ENCODE data around the gene IP6K2. TPM values are rescaled to one million over a fixed set of nuclear protein-coding genes. Genes with fewer than 3 reads are reported as not detected.

IP6K2 gene
- total RNA-seq, 2 donors from 2014 or later, result 104 to 127 TPM

GRCh38 chr3:48681974-48682610 is 34.9 kb downstream of the IP6K2 start:
- peaks cover 58% of the 10 kb centered on the region for H3K36me3 ChIP-seq (ENCODE audit: control insufficient read depth, insufficient read depth, low read length)

DNA sequence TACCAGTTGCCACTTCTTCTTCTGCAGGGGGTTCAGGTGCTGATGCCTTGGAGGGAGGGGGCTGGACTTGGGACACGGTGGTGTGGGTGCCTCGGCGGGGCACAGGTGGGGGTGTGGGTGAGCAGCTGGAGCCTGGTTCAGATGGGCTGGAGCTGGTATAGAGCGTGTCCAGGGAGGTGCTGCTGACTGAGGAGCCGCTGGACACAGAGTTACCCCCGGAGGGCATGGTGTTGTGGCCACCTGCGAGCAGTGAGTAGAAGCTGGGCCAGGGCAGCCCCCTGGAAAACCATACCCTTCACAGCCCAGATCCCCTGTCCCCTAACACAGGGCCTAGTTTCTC is 35.5 kb downstream of the IP6K2 start:
- H3K27me3 ChIP-seq (ENCODE audit: control insufficient read depth, insufficient read depth, low read length, poor library complexity, severe bottlenecking), result no peaks in the 10 kb centered on the region
- no peak overlapping the region for H3K27ac ChIP-seq (ENCODE audit: low read depth, low read length)
- no peak overlapping the region for H3K4me3 ChIP-seq (ENCODE audit: low read length)
- no peaks in the 10 kb centered on the region for H3K9me3 ChIP-seq (ENCODE audit: control insufficient read depth, low read length)
- H3K4me1 ChIP-seq (ENCODE audit: control insufficient read depth, insufficient read depth, low read length), result peaks cover 9% of the 10 kb centered on the region
- Mint-ChIP-seq H3K4me1 (peaks cover 12% of the 10 kb centered on the region), H3K9me3 (no peaks in the 10 kb centered on the region), H3K36me3 (ENCODE audit: low read depth) (peaks cover 52% of the 10 kb centered on the region), H3K27me3 (ENCODE audit: insufficient read depth) (no peaks in the 10 kb centered on the region), H3K27ac (no peak overlapping the region), H3K4me3 (no peak overlapping the region)
- WGBS, 2 experiments (ENCODE audit: insufficient coverage in 1 of 2, insufficient read length in 1 of 2), result 87 to 95% methylated on average over 3 to 7 of the region's 7 CpGs
- peaks cover 56% of the 10 kb centered on the region for H3K36me3 ChIP-seq (ENCODE audit: control insufficient read depth, insufficient read depth, low read length)
- no peak for DNase-seq
- H3K9ac ChIP-seq (ENCODE audit: extremely low read depth, low read length, poor library complexity, severe bottlenecking), result no peak overlapping the region
- TF ChIP-seq CTCF (conservative IDR thresholded peaks at IDR 0.05), result no peak

More at GRCh38 chr3:48681974-48682610, 34.9 kb downstream of the IP6K2 start:
- H3K4me3 Mint-ChIP-seq, result no peak overlapping the region
- H3K27ac Mint-ChIP-seq, result no peak overlapping the region
- no peaks in the 10 kb centered on the region for H3K27me3 ChIP-seq (ENCODE audit: control insufficient read depth, insufficient read depth, low read length, poor library complexity, severe bottlenecking)
- H3K4me3 ChIP-seq (ENCODE audit: low read length), result no peak overlapping the region
- peaks cover 9% of the 10 kb centered on the region for H3K4me1 ChIP-seq (ENCODE audit: control insufficient read depth, insufficient read depth, low read length)
- no peak overlapping the region for H3K27ac ChIP-seq (ENCODE audit: low read depth, low read length)
- DNase-seq, result no peak
- no peak for TF ChIP-seq CTCF (conservative IDR thresholded peaks at IDR 0.05)
- WGBS, 2 experiments (ENCODE audit: insufficient coverage in 1 of 2, insufficient read length in 1 of 2), result 95 to 100% methylated on average over 5 to 17 of the region's 17 CpGs
- H3K9ac ChIP-seq (ENCODE audit: extremely low read depth, low read length, poor library complexity, severe bottlenecking), result no peak overlapping the region
- peaks cover 13% of the 10 kb centered on the region for H3K4me1 Mint-ChIP-seq
- no peaks in the 10 kb centered on the region for H3K9me3 ChIP-seq (ENCODE audit: control insufficient read depth, low read length)
- no peaks in the 10 kb centered on the region for H3K9me3 Mint-ChIP-seq
- H3K36me3 Mint-ChIP-seq (ENCODE audit: low read depth), result peaks cover 52% of the 10 kb centered on the region
- H3K27me3 Mint-ChIP-seq (ENCODE audit: insufficient read depth), result no peaks in the 10 kb centered on the region

- H3K4me3 ChIP-seq (ENCODE audit: low read length), result no peak overlapping the region
- Mint-ChIP-seq H3K9me3 (no peaks in the 10 kb centered on the region), H3K4me1 (peaks cover 9% of the 10 kb centered on the region), H3K27me3 (ENCODE audit: insufficient read depth) (no peaks in the 10 kb centered on the region), H3K36me3 (ENCODE audit: low read depth) (peaks cover 56% of the 10 kb centered on the region), H3K27ac (no peak overlapping the region), H3K4me3 (no peak overlapping the region)
- WGBS, 2 experiments (ENCODE audit: insufficient coverage in 1 of 2, insufficient read length in 1 of 2), result 96% methylated on average over 11 to 17 of the region's 17 CpGs
- H3K9ac ChIP-seq (ENCODE audit: extremely low read depth, low read length, poor library complexity, severe bottlenecking), result no peak overlapping the region
- H3K27me3 ChIP-seq (ENCODE audit: control insufficient read depth, insufficient read depth, low read length, poor library complexity, severe bottlenecking), result no peaks in the 10 kb centered on the region
- no peak for DNase-seq
- H3K27ac ChIP-seq (ENCODE audit: low read depth, low read length), result no peak overlapping the region
- peaks cover 9% of the 10 kb centered on the region for H3K4me1 ChIP-seq (ENCODE audit: control insufficient read depth, insufficient read depth, low read length)
- H3K9me3 ChIP-seq (ENCODE audit: control insufficient read depth, low read length), result no peaks in the 10 kb centered on the region
- H3K36me3 ChIP-seq (ENCODE audit: control insufficient read depth, insufficient read depth, low read length), result peaks cover 60% of the 10 kb centered on the region
- TF ChIP-seq CTCF (conservative IDR thresholded peaks at IDR 0.05), result no peak
Observed at GRCh38 chr3:48680811-48681540, 36.0 kb downstream of the IP6K2 start.

Measured in endodermal cell (in vitro differentiated cells).